Endothelial cell of umbilical vein (primary cell): ENCODE data around the gene RANBP17.

Experiments
- POLR2AphosphoS5 ChIP-seq: IDR thresholded peaks from 2 replicates; pipeline ENCODE4 v1.6.1; 2012; ENCODE audit warnings: low read depth, mild to moderate bottlenecking, control low read depth, low read length, moderate library complexity; ENCODE audit not compliant: insufficient read depth
- TF ChIP-seq, protein P1 (sequence below), 2 donors: IDR thresholded peaks; 1 replicate in 1 of 2; 2 replicates in 1 of 2; pipeline ENCODE4 v1.5.1; 2011; ENCODE audit warnings: low read length in 2 of 2, mild to moderate bottlenecking in 2 of 2, moderate library complexity in 2 of 2, control low read depth in 1 of 2, inconsistent platforms in 1 of 2, low read depth in 1 of 2; ENCODE audit not compliant: insufficient read depth in 1 of 2; ENCODE audit errors: extremely low read depth in 1 of 2

DNA sequence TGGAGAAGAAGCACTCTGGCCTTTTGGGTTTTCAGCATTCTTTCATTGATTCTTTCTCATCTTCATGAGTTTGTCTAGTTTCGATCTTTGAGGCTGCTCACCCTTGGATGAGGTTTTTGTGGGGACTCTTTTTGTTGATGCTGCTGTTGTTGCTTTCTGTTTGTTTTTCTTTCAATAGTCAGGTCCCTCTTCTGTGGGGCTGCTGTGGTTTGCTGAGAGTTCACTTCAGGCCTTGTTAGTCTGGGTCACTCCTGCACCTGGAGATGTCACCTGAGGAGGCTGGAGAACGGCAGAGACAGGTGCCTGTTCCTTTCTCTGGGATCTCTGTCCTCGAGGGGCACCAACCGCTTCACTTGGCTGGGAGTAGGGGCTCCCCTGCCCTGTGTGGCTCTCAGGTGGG is 14.0 kb downstream of the RANBP17 start:
- TF ChIP-seq POLR2AphosphoS5, result no peak
- TF ChIP-seq, protein P1, sequence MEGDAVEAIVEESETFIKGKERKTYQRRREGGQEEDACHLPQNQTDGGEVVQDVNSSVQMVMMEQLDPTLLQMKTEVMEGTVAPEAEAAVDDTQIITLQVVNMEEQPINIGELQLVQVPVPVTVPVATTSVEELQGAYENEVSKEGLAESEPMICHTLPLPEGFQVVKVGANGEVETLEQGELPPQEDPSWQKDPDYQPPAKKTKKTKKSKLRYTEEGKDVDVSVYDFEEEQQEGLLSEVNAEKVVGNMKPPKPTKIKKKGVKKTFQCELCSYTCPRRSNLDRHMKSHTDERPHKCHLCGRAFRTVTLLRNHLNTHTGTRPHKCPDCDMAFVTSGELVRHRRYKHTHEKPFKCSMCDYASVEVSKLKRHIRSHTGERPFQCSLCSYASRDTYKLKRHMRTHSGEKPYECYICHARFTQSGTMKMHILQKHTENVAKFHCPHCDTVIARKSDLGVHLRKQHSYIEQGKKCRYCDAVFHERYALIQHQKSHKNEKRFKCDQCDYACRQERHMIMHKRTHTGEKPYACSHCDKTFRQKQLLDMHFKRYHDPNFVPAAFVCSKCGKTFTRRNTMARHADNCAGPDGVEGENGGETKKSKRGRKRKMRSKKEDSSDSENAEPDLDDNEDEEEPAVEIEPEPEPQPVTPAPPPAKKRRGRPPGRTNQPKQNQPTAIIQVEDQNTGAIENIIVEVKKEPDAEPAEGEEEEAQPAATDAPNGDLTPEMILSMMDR (IDR thresholded peaks at IDR 0.05; ENCODE audit: extremely low read depth in 1 of 2, insufficient read depth in 1 of 2, low read depth in 1 of 2, low read length in 2 of 2), result no peak
